Measurements from ENCODE around the gene FOXP1.

DNA sequence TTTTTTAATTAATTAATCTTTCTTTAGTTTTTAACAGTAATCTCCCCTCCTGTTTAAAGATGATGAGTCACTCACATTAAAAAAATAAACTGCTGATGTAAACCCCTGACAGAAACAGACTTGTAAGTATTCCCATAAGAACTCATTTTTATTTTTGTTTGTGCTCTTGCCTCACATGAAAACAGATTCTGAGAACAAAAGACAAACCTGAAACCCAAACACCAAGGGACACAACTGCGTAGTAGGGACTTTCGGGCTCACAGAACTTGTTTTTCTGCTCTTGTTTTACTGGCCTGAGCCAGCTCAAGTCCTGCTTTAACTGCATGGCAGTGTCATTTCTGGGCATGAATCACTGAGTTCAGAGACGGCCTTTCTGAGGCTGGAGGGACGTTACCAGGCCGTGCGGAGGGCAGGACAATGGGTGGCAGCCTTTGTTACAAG lies 600.8 kb downstream of the FOXP1 start:
- TF ChIP-seq, protein P1, sequence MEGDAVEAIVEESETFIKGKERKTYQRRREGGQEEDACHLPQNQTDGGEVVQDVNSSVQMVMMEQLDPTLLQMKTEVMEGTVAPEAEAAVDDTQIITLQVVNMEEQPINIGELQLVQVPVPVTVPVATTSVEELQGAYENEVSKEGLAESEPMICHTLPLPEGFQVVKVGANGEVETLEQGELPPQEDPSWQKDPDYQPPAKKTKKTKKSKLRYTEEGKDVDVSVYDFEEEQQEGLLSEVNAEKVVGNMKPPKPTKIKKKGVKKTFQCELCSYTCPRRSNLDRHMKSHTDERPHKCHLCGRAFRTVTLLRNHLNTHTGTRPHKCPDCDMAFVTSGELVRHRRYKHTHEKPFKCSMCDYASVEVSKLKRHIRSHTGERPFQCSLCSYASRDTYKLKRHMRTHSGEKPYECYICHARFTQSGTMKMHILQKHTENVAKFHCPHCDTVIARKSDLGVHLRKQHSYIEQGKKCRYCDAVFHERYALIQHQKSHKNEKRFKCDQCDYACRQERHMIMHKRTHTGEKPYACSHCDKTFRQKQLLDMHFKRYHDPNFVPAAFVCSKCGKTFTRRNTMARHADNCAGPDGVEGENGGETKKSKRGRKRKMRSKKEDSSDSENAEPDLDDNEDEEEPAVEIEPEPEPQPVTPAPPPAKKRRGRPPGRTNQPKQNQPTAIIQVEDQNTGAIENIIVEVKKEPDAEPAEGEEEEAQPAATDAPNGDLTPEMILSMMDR (IDR thresholded peaks at IDR 0.05) = no peak
- TF ChIP-seq POLR2A (IDR thresholded peaks at IDR 0.05) = no peak
